HEK293 (cell line): ENCODE results near the gene MAB21L3.

Experiments
- CTCF ChIP-seq: fragments of 450-650 bp; formaldehyde crosslinking; IDR thresholded peaks from 2 replicates; pipeline ENCODE4 v1.5.1; 2016; ENCODE audit warnings: missing biosample characterization, missing genetic modification characterization
- PBX3 ChIP-seq: sonication (generic); formaldehyde crosslinking; IDR thresholded peaks from 2 replicates; pipeline ENCODE4 v1.8.1; 2022; ENCODE audit warnings: mild to moderate bottlenecking, moderate library complexity, missing genetic modification reagents
- ZBTB1 ChIP-seq: fragments of 450-650 bp; formaldehyde crosslinking; IDR thresholded peaks from 2 replicates; pipeline ENCODE4 v1.5.1; 2016; ENCODE audit warnings: missing biosample characterization, missing genetic modification characterization
- ZNF169 ChIP-seq: fragments of 450-650 bp; formaldehyde crosslinking; IDR thresholded peaks from 2 replicates; pipeline ENCODE4 v1.5.1; 2016; ENCODE audit warnings: missing biosample characterization, missing genetic modification characterization
- ZNF18 ChIP-seq: fragments of 450-650 bp; formaldehyde crosslinking; IDR thresholded peaks from 2 replicates; pipeline ENCODE4 v1.5.1; 2016; ENCODE audit warnings: missing biosample characterization, missing genetic modification characterization
- ZNF302 ChIP-seq: fragments of 450-650 bp; formaldehyde crosslinking; IDR thresholded peaks from 2 replicates; pipeline ENCODE4 v1.5.1; 2016; ENCODE audit warnings: missing biosample characterization, missing genetic modification characterization, low read depth
- ZNF362 ChIP-seq: fragments of 450-650 bp; formaldehyde crosslinking; IDR thresholded peaks from 2 replicates; pipeline ENCODE4 v1.5.1; 2016; ENCODE audit warnings: missing biosample characterization, missing genetic modification characterization
- ZNF423 ChIP-seq: fragments of 450-650 bp; formaldehyde crosslinking; IDR thresholded peaks from 2 replicates; pipeline ENCODE4 v1.5.1; 2016; ENCODE audit warnings: missing biosample characterization, missing genetic modification characterization
- ZNF521 ChIP-seq: fragments of 450-650 bp; formaldehyde crosslinking; IDR thresholded peaks from 2 replicates; pipeline ENCODE4 v1.5.1; 2017; ENCODE audit warnings: missing biosample characterization, mild to moderate bottlenecking, missing genetic modification characterization
- ZNF529 ChIP-seq: fragments of 450-650 bp; formaldehyde crosslinking; IDR thresholded peaks from 2 replicates; pipeline ENCODE4 v1.5.1; 2017; ENCODE audit warnings: missing genetic modification characterization, missing biosample characterization; ENCODE audit not compliant: insufficient replicate concordance

- TF ChIP-seq PBX3 (CRISPR knock-in tag) = no peak
- TF ChIP-seq CTCF (tag by site-specific recombination) = no peak
- TF ChIP-seq ZNF169 (tag by site-specific recombination) = no peak
- TF ChIP-seq ZNF362 = no peak
- TF ChIP-seq ZNF521 (tag by site-specific recombination) = no peak
- TF ChIP-seq ZNF18 = no peak
- no peak for TF ChIP-seq ZBTB1 (tag by site-specific recombination)
- TF ChIP-seq ZNF529 (tag by site-specific recombination) = no peak
- no peak for TF ChIP-seq ZNF302 (tag by site-specific recombination)
- no peak for TF ChIP-seq ZNF423 (tag by site-specific recombination)
Observed at GRCh38 chr1:116099379-116099778, 11.8 kb upstream of the MAB21L3 start.
